ENCODE data around the gene RTL10. TPM values are rescaled to one million over a fixed set of nuclear protein-coding genes. Genes with fewer than 3 reads are reported as not detected.

The RTL10 gene
- total and polyA plus RNA-seq, 2 of the 13 experiments (the other 11 are each of a cell fraction or from before 2014, with no cell fraction given) = 14.1 to 15.8 TPM

- peak in 1 of 2 experiments; percentile 72; a peak in 2 of 4 replicates for TF ChIP-seq ATF4 (CRISPR knock-in tag; IDR thresholded peaks at IDR 0.05)
- peak; percentile 28; the same call in 1 of the 2 replicates for TF ChIP-seq HDAC1 (CRISPR knock-in tag; IDR thresholded peaks at IDR 0.05)
- peak; percentile 89; the same call in 1 of the 2 replicates for TF ChIP-seq SIN3A (IDR thresholded peaks at IDR 0.05; ENCODE audit: borderline replicate concordance, low read depth, low read length)
- TF ChIP-seq SRSF4 (IDR thresholded peaks at IDR 0.05; ENCODE audit: low read depth, low read length, poor library complexity, severe bottlenecking) = no peak
- no peak; the same call in 1 of the 2 replicates for TF ChIP-seq SUZ12 (IDR thresholded peaks at IDR 0.05; ENCODE audit: low read depth, low read length)
- no peak for TF ChIP-seq NFE2 (CRISPR knock-in tag; IDR thresholded peaks at IDR 0.05)
- TF ChIP-seq MEIS2 (CRISPR knock-in tag; IDR thresholded peaks at IDR 0.05) = peak; percentile 81; the same call in 1 of the 2 replicates
- TF ChIP-seq ETV6 (CRISPR knock-in tag; conservative IDR thresholded peaks at IDR 0.05) = no peak
- TF ChIP-seq TAF1 (CRISPR knock-in tag; IDR thresholded peaks at IDR 0.05) = peak; percentile 97
- peak; percentile 66 for TF ChIP-seq CEBPG (CRISPR knock-in tag; IDR thresholded peaks at IDR 0.05)
- TF ChIP-seq ZNF609 (CRISPR knock-in tag; IDR thresholded peaks at IDR 0.05; ENCODE audit: borderline replicate concordance) = peak; percentile 81
- TF ChIP-seq KLF16 (CRISPR knock-in tag; IDR thresholded peaks at IDR 0.05) = peak; percentile 80 to 86; a peak in 2 of 4 replicates
- peak; percentile 39; the same call in 1 of the 2 replicates for TF ChIP-seq ZNF12 (CRISPR knock-in tag; IDR thresholded peaks at IDR 0.05)
- peak; percentile 22; the same call in 1 of the 2 replicates for TF ChIP-seq CBX5 (CRISPR knock-in tag; IDR thresholded peaks at IDR 0.05; ENCODE audit: borderline replicate concordance)
- no peak for TF ChIP-seq ZBTB49 (CRISPR knock-in tag; IDR thresholded peaks at IDR 0.05; ENCODE audit: borderline replicate concordance)
- TF ChIP-seq BORCS8-MEF2B (CRISPR knock-in tag; IDR thresholded peaks at IDR 0.05) = peak; percentile 86
- peak; percentile 60; the same call in 1 of the 2 replicates for TF ChIP-seq ZNF790 (CRISPR knock-in tag; IDR thresholded peaks at IDR 0.05; ENCODE audit: borderline replicate concordance)
- TF ChIP-seq CHD2 (IDR thresholded peaks at IDR 0.05; ENCODE audit: low read depth, low read length) = no peak
- peak; percentile 22; the same call in 1 of the 2 replicates for TF ChIP-seq PITX1 (CRISPR knock-in tag; IDR thresholded peaks at IDR 0.05)
- peak; percentile 46 for TF ChIP-seq ELF3 (CRISPR knock-in tag; IDR thresholded peaks at IDR 0.05)
- TF ChIP-seq KDM1A (CRISPR knock-in tag; IDR thresholded peaks at IDR 0.05) = no peak
- TF ChIP-seq ARNT2 (CRISPR knock-in tag; IDR thresholded peaks at IDR 0.05; ENCODE audit: low read depth) = peak; percentile 35; the same call in 1 of the 2 replicates
- TF ChIP-seq ZNF430 (CRISPR knock-in tag; IDR thresholded peaks at IDR 0.05) = peak; percentile 75; the same call in 1 of the 2 replicates
These were observed at the start of gene RTL10, which contains the start of gene GNB1L (continued) for GRCh38 chr22:19854778-19855503.

Data from HepG2 (cell line).